GM19397 (cell line): Measurements from ENCODE around the gene SBF2.
"Not testable (repeated sequence)": the region's sequence is repeated elsewhere in the genome, so short reads cannot be mapped to it uniquely, and the experiment has no call there.

Experiments used
- ATAC-seq: cut with Tn5 transposase; IDR thresholded peaks from one replicate; pipeline ENCODE4 v1.9.1; 2021; ENCODE audit warnings: mild to moderate bottlenecking, moderate library complexity; ENCODE audit not compliant: unreplicated experiment

SBF2 gene

GRCh38 chr11:10268746-10269488 is 25.1 kb downstream of the SBF2 start:
- no peak for ATAC-seq

GRCh38 chr11:10267821-10268220 is 26.2 kb downstream of the SBF2 start:
- ATAC-seq, result no peak

- no peak for ATAC-seq
Measured at GRCh38 chr11:10265936-10266335, 28.1 kb downstream of the SBF2 start.

GRCh38 chr11:10264716-10265115 is 29.3 kb downstream of the SBF2 start:
- ATAC-seq, result not testable (repeated sequence)

GRCh38 chr11:10263929-10264328 is 30.1 kb downstream of the SBF2 start:
- ATAC-seq, result no peak

- no peak for ATAC-seq
Measured at GRCh38 chr11:10261821-10262220, 32.2 kb downstream of the SBF2 start.

GRCh38 chr11:10257478-10257877 is 36.5 kb downstream of the SBF2 start:
- no peak for ATAC-seq

- no peak for ATAC-seq
Measured at GRCh38 chr11:10255388-10256125, 38.5 kb downstream of the SBF2 start.

GRCh38 chr11:10249448-10250131 is 44.4 kb downstream of the SBF2 start:
- not testable (repeated sequence) for ATAC-seq

GRCh38 chr11:10247011-10247410 is 47.0 kb downstream of the SBF2 start:
- no peak for ATAC-seq

GRCh38 chr11:10243896-10244575 is 50.0 kb downstream of the SBF2 start:
- no peak for ATAC-seq

- no peak for ATAC-seq
Measured at GRCh38 chr11:10236840-10237239, 57.2 kb downstream of the SBF2 start.

GRCh38 chr11:10233581-10233980 is 60.4 kb downstream of the SBF2 start:
- no peak for ATAC-seq

- no peak for ATAC-seq
Measured at GRCh38 chr11:10232756-10233155, 61.3 kb downstream of the SBF2 start.

GRCh38 chr11:10231803-10232202 is 62.2 kb downstream of the SBF2 start:
- not testable (repeated sequence) for ATAC-seq

GRCh38 chr11:10225553-10225952 is 68.5 kb downstream of the SBF2 start:
- no peak for ATAC-seq

- ATAC-seq, result no peak
Measured at GRCh38 chr11:10222399-10222798, 71.6 kb downstream of the SBF2 start.

- no peak for ATAC-seq
Measured at GRCh38 chr11:10221342-10221741, 72.7 kb downstream of the SBF2 start.

- no peak for ATAC-seq
Measured at GRCh38 chr11:10211470-10211869, 82.5 kb downstream of the SBF2 start.

- ATAC-seq, result no peak
Measured at GRCh38 chr11:10209326-10209725, 84.7 kb downstream of the SBF2 start.

GRCh38 chr11:10208131-10208575 is 85.9 kb downstream of the SBF2 start:
- ATAC-seq, result no peak
